Effector memory CD4-positive, alpha-beta T cell (primary cell): Measurements from ENCODE around the gene KRT33A.
"Not testable (repeated sequence)": the region's sequence is repeated elsewhere in the genome, so short reads cannot be mapped to it uniquely, and the experiment has no call there.

Experiments
- DNase-seq, 3 donors: peaks; one replicate each; pipeline ENCODE4 v3.0.0-alpha.2; 2020
- H3K27ac ChIP-seq: 2 replicates; pipeline ENCODE4 v1.7.0; 2013; ENCODE audit warnings: mild to moderate bottlenecking, low read length, moderate library complexity; ENCODE audit not compliant: insufficient read depth, poor library complexity, severe bottlenecking
- H3K27me3 ChIP-seq: replicated peaks from 2 replicates; pipeline ENCODE4 v1.7.0; 2013; ENCODE audit warnings: mild to moderate bottlenecking, low read length; ENCODE audit not compliant: insufficient read depth, control insufficient read depth, poor library complexity, severe bottlenecking
- H3K36me3 ChIP-seq: 2 replicates; pipeline ENCODE4 v1.7.0; 2013; ENCODE audit warnings: mild to moderate bottlenecking, low read length, moderate library complexity; ENCODE audit not compliant: control insufficient read depth, insufficient read depth
- H3K4me1 ChIP-seq: 2 replicates; pipeline ENCODE4 v1.7.0; 2013; ENCODE audit warnings: low read length, mild to moderate bottlenecking; ENCODE audit not compliant: control insufficient read depth, insufficient read depth, poor library complexity, severe bottlenecking
- H3K4me3 ChIP-seq: 2 replicates; pipeline ENCODE4 v1.7.0; 2013; ENCODE audit warnings: low read length, low read depth, mild to moderate bottlenecking; ENCODE audit not compliant: insufficient read depth, poor library complexity, severe bottlenecking
- H3K9me3 ChIP-seq: 2 replicates; pipeline ENCODE4 v1.7.0; 2013; ENCODE audit warnings: mild to moderate bottlenecking, low read length, moderate library complexity; ENCODE audit not compliant: control insufficient read depth
- total RNA-seq, 3 donors: gene quantifications; one replicate each; lab custom pipeline; 2026; lab: John Stamatoyannopoulos, UW

The KRT33A gene
- total RNA-seq, result 0 to 0.09 (median 0) reads per million in 3 donors

- DNase-seq, H3K9me3 ChIP-seq, H3K27ac ChIP-seq, H3K27me3 ChIP-seq, H3K4me1 ChIP-seq, H3K36me3 ChIP-seq, H3K4me3 ChIP-seq: not testable (repeated sequence)
Observed at GRCh38 chr17:41350381-41350878, at the start of gene KRT33A. Gene KRT33A, minus strand, starts transcription at chr17:41350828. Its CDS starts 61 bp downstream, at chr17:41350767.

DNA sequence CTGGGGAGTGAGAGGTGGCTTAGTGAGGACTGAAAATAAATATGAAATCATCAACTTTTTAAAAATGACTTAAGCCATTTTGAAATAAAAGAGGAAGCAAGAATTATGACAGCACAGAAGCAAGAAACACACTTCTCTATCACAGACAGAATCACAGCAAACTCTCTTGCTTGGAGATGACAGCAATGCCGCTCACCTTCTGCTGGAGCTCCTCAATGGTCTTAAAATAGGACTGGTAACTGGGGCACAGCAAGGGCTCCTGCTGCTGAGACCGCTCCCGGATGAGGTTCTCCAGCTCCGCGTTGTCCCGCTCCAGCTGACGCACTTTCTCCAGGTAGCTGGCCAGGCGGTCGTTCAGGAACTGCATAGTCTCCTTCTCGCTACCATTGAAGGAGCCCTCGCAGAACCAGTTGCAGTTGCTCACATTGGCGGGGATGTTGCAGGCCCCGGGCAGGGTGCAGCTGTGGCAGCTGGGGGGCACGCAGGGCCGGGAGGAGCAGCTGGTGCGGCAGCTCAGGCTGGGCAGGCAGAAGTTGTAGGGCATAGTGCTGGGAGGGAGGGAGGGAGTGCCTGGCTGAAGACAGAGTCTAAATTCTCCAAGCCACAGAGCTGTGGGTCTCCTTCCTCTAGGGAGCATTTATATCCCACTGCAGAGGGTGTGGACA is 46.5 kb upstream of the KRT33A start, which contains the start of gene KRT31:
TSS of gene KRT31 (minus strand) at position 613 of the 665 bp plus-strand sequence. CDS start at position 544, 69 bp downstream.
- Histone ChIP-seq H3K27ac (no peak within 1 kb of the TSS), H3K4me1 (peaks cover 2% of the 10 kb centered on the region)

GRCh38 chr17:41396340-41396739 is 45.7 kb upstream of the KRT33A start:
- no peaks in the 10 kb centered on the region for H3K9me3 ChIP-seq
- H3K27ac ChIP-seq, result no peak overlapping the region

More for the DNA sequence above, 46.5 kb upstream of the KRT33A start, which contains the start of gene KRT31:
- Histone ChIP-seq H3K27me3 (no peaks in the 10 kb centered on the region), H3K4me3 (no peak within 1 kb of the TSS), H3K9me3 (no peaks in the 10 kb centered on the region), H3K36me3 (no peaks in the 10 kb centered on the region)
- no peak for DNase-seq

DNA sequence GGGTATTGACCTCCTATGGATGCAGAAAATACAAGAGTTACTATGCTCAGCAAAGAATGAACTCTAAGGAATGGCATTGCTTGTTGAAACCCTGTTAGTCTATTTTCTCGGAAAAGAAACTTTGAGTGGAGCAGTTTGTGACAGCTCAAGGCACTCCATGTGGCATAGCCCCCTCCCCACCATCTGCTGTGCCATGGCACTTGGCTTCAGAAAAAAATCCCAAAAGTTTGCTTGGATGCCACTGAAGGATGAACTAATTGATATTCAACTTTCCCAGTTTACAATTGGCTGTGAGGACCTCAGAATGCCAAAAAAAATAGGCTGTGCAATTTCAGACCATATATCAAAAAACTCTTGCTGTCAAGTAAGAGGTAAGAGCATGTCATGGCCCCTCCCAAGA is 45.0 kb upstream of the KRT33A start:
- Histone ChIP-seq H3K4me3 (no peak overlapping the region), H3K4me1 (no peaks in the 10 kb centered on the region), H3K27ac (no peak overlapping the region), H3K27me3 (no peaks in the 10 kb centered on the region), H3K9me3 (no peaks in the 10 kb centered on the region), H3K36me3 (no peaks in the 10 kb centered on the region)
- no peak for DNase-seq

More at GRCh38 chr17:41396340-41396739, 45.7 kb upstream of the KRT33A start:
- H3K27me3 ChIP-seq, result no peaks in the 10 kb centered on the region
- no peak for DNase-seq
- no peaks in the 10 kb centered on the region for H3K4me1 ChIP-seq
- H3K36me3 ChIP-seq, result no peaks in the 10 kb centered on the region
- no peak overlapping the region for H3K4me3 ChIP-seq

GRCh38 chr17:41395044-41395443 is 44.4 kb upstream of the KRT33A start:
- H3K4me1 ChIP-seq, DNase-seq, H3K4me3 ChIP-seq, H3K36me3 ChIP-seq, H3K9me3 ChIP-seq, H3K27ac ChIP-seq, H3K27me3 ChIP-seq: not testable (repeated sequence)

DNA sequence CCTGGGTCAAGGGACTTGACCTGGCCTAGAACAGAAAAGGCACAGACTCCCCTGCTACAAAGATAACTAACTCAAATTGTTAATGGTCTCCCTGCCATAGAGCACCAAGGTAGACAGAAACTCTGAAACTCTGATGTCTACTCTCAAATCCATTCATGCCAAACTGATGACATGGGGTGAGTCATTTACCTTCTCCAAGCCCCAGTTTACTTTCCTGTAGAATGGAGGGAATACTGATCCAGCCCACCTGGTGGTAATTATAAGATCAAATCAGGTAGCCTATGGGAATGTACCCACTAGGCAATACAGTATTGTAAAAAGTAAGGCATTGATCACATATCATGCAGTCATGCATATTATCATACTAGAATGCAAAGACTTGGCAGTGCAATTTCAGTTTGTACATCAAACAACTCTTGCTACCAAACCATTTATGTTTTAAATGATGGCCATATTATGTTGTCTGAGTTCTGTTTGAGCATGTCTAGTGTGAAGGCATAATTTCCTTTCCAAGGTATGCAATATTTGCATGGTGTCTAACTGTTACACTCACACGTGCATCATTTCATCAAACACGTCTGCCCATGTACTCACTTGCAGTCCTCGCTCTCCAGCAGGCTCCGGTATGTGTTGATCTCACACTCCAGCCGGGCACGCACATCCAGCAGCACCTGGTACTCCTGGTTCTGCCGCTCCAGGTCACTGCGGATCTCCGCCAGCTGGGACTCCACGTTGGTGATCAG is 43.8 kb upstream of the KRT33A start:
- Histone ChIP-seq H3K4me3 (no peak overlapping the region), H3K27me3 (no peaks in the 10 kb centered on the region), H3K4me1 (no peaks in the 10 kb centered on the region), H3K27ac (no peak overlapping the region), H3K9me3 (no peaks in the 10 kb centered on the region), H3K36me3 (no peaks in the 10 kb centered on the region)
- no peak for DNase-seq

DNA sequence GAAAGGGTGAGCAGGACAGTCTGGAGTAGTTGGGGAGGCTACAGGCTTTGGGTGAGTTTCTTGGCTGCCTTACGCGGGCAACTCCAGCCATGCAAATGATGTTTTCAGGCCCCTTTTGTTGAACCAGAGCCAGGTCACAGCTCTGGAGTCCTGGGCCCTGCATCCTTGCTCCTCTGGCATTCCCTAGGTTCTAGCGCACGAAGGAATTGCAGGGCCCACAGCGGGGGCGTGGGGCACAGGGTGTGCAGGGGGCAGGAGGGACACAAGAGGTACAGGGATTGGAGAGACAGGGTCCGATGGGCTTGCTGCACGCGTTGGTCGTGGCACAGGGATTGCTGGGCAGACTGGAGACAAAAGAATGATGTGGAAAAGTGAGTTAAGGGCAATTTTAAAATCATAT is 43.2 kb upstream of the KRT33A start:
- Histone ChIP-seq H3K27ac (no peak overlapping the region), H3K9me3 (no peaks in the 10 kb centered on the region), H3K27me3 (no peaks in the 10 kb centered on the region), H3K36me3 (no peaks in the 10 kb centered on the region), H3K4me3 (no peak overlapping the region), H3K4me1 (no peaks in the 10 kb centered on the region)
- DNase-seq, result no peak

GRCh38 chr17:41393294-41393693 is 42.7 kb upstream of the KRT33A start:
- H3K27me3 ChIP-seq, result no peaks in the 10 kb centered on the region
- no peak overlapping the region for H3K27ac ChIP-seq
- no peak overlapping the region for H3K4me3 ChIP-seq
- H3K36me3 ChIP-seq, result no peaks in the 10 kb centered on the region
- no peaks in the 10 kb centered on the region for H3K4me1 ChIP-seq
- no peak for DNase-seq
- no peaks in the 10 kb centered on the region for H3K9me3 ChIP-seq

DNA sequence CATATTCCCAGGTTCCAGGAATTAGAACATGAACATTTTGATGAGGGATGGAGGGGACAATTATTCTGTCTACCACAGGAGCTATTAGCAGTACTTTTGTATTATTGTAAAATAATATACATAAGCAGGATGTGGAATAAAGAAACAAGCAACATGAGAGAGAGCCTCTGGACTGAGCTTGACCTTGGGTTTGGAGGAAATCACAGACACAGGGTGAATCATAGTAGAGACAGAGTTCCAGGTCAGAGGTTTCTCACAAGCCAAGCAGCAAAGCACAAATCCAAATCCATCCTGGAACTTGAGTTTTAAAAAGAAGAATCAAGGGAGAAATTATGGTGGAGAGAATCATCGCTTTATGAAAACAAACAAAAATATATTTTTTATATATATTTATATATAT is 41.6 kb upstream of the KRT33A start:
- no peak for DNase-seq
- Histone ChIP-seq H3K4me1 (no peaks in the 10 kb centered on the region), H3K27me3 (no peaks in the 10 kb centered on the region), H3K27ac (no peak overlapping the region), H3K9me3 (no peaks in the 10 kb centered on the region), H3K36me3 (no peaks in the 10 kb centered on the region), H3K4me3 (no peak overlapping the region)

DNA sequence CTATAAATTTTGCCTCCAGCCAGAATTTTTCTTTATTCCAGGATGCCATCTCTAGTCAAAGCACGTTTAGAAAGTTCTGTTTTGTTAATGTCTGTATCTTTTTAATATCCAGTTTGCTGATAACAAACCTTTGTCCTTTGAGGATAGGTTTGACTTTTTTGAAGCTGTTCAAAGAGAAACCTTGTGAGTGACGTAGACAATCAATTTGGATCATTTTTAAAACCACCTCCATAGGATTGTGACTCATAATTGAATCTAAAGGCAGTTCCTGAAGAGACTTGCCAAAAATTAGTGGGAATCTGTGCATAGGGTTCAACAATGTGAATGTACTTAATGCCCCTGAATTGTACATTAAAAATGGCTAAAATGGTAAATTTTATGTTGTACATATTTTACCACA is 40.9 kb upstream of the KRT33A start:
- no peak overlapping the region for H3K27ac ChIP-seq
- H3K27me3 ChIP-seq, result no peaks in the 10 kb centered on the region
- no peaks in the 10 kb centered on the region for H3K9me3 ChIP-seq
- no peaks in the 10 kb centered on the region for H3K4me1 ChIP-seq
- H3K4me3 ChIP-seq, result no peak overlapping the region
- no peaks in the 10 kb centered on the region for H3K36me3 ChIP-seq
- DNase-seq, result no peak
